Subcutaneous adipose tissue (tissue), 4 donors: ENCODE measurements around the gene PUSL1. TPM values are rescaled to one million over a fixed set of nuclear protein-coding genes. Genes with fewer than 3 reads are reported as not detected.

ENCODE experiments used
- CTCF ChIP-seq: fragments of 450-650 bp; IDR thresholded peaks from one replicate; pipeline ENCODE4 v1.5.1; 2016; ENCODE audit warnings: low read depth, mild to moderate bottlenecking, control low read depth, antibody characterized with exemption, moderate library complexity
- total RNA-seq, 4 donors: library from RNA; depleted of rRNA; stranded (reverse); fragments of >200 nt; gene quantifications; one replicate each; pipeline ENCODE4 v1.1.0, GENCODE V29; 2016

PUSL1 gene
- total RNA-seq, 4 donors from 2014 or later, result 7.2 to 12.9 (median 10.9) TPM

DNA sequence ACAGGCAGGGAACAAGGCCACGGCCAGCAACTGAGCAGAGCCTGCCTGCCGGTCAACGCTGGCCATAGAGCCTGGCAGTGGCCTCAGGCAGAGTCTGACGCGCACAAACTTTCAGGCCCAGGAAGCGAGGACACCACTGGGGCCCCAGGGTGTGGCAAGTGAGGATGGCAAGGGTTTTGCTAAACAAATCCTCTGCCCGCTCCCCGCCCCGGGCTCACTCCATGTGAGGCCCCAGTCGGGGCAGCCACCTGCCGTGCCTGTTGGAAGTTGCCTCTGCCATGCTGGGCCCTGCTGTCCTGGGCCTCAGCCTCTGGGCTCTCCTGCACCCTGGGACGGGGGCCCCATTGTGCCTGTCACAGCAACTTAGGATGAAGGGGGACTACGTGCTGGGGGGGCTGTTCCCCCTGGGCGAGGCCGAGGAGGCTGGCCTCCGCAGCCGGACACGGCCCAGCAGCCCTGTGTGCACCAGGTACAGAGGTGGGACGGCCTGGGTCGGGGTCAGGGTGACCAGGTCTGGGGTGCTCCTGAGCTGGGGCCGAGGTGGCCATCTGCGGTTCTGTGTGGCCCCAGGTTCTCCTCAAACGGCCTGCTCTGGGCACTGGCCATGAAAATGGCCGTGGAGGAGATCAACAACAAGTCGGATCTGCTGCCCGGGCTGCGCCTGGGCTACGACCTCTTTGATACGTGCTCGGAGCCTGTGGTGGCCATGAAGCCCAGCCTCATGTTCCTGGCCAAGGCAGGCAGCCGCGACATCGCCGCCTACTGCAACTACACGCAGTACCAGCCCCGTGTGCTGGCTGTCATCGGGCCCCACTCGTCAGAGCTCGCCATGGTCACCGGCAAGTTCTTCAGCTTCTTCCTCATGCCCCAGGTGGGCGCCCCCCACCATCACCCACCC, 22.9 kb downstream of the PUSL1 start, which contains the start of gene TAS1R3:
Gene TAS1R3 (plus strand): TSS at position 213 of the 898 bp plus-strand sequence. CDS start 66 bp downstream, at position 279.
- TF ChIP-seq CTCF, result no peak

GRCh38 chr1:1332031-1332755, 23.8 kb downstream of the PUSL1 start:
- no peak for TF ChIP-seq CTCF

GRCh38 chr1:1332774-1333480, 24.5 kb downstream of the PUSL1 start:
- no peak for TF ChIP-seq CTCF

DNA sequence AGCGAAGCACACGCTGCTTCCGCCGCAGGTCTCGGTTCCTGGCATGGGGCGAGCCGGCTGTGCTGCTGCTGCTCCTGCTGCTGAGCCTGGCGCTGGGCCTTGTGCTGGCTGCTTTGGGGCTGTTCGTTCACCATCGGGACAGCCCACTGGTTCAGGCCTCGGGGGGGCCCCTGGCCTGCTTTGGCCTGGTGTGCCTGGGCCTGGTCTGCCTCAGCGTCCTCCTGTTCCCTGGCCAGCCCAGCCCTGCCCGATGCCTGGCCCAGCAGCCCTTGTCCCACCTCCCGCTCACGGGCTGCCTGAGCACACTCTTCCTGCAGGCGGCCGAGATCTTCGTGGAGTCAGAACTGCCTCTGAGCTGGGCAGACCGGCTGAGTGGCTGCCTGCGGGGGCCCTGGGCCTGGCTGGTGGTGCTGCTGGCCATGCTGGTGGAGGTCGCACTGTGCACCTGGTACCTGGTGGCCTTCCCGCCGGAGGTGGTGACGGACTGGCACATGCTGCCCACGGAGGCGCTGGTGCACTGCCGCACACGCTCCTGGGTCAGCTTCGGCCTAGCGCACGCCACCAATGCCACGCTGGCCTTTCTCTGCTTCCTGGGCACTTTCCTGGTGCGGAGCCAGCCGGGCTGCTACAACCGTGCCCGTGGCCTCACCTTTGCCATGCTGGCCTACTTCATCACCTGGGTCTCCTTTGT, 25.3 kb downstream of the PUSL1 start:
- TF ChIP-seq CTCF, result no peak

DNA sequence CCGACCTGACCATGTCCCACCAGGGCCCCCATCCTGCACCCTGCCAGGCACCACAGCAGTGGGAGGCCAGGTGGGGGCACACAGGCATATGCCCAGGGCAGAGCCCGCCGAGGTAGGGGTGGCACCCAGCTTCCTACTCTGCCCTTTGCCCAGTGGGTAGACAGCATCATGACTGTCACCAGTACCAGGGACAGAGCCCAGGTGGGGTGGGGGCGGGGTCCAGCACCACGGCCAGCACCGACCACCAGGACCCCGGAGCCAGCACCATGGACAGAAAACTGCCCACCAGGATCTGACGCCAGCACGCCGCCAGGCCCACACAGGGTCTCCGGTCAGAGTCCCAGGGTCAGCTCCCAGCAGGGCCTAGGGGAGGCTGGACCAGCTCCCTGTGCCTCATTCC, 26.4 kb downstream of the PUSL1 start:
- TF ChIP-seq CTCF, result no peak

- no peak for TF ChIP-seq CTCF
These were observed 26.9 kb downstream of the PUSL1 start for GRCh38 chr1:1335283-1335682.
